ENCODE data around the gene ERICH4. TPM values are rescaled to one million over a fixed set of nuclear protein-coding genes. Genes with fewer than 3 reads are reported as not detected.
A peak's percentile ranks its signal among the peaks of the same experiment; 100 is the strongest.

ERICH4 gene
- total and polyA plus RNA-seq, 2 of the 8 experiments (the other 6 are each of a cell fraction or from before 2014, with no cell fraction given): not detected

- no peak overlapping the region for H2BK5ac ChIP-seq (ENCODE audit: low read depth, low read length)
- H3K14ac ChIP-seq (ENCODE audit: insufficient read length): no peak overlapping the region
- 90% methylated on average over 32 of the region's 36 CpGs; no CpG with 5 or more reads in 1 of the 2 experiments for WGBS, 2 experiments (ENCODE audit: extremely low coverage in 1 of 2, insufficient coverage in 1 of 2, insufficient read length in 1 of 2, insufficient replicate concordance in 2 of 2, low coverage in 1 of 2, low lambda C conversion rate in 2 of 2, missing lambda C conversion rate in 1 of 2)
- no peak overlapping the region for H2AK5ac ChIP-seq (ENCODE audit: low read depth, low read length)
- TF ChIP-seq GTF2F1 (IDR thresholded peaks at IDR 0.05; ENCODE audit: borderline replicate concordance, low read depth, low read length) (no peak), TBP (IDR thresholded peaks at IDR 0.05; ENCODE audit: low read depth, low read length) (no peak), ATF3 (IDR thresholded peaks at IDR 0.05; ENCODE audit: insufficient read depth, low read depth, low read length) (no peak), CEBPB (IDR thresholded peaks at IDR 0.05; ENCODE audit: low read depth, low read length) (no peak), CBX8 (IDR thresholded peaks at IDR 0.05; ENCODE audit: borderline replicate concordance, low read depth, low read length) (no peak), SIX5 (IDR thresholded peaks at IDR 0.05; ENCODE audit: low read depth, low read length) (no peak), POLR2AphosphoS5 (IDR thresholded peaks at IDR 0.05; ENCODE audit: low read depth, low read length) (0 out of 2 replicates have a peak, but pooled peaks have one; percentile 0), SIRT6 (IDR thresholded peaks at IDR 0.05; ENCODE audit: low read length) (no peak), FOSL1 (IDR thresholded peaks at IDR 0.05; ENCODE audit: insufficient read depth, low read depth, low read length) (no peak)
- FAIRE-seq (no peak), DNase-seq (ENCODE audit: low read depth in 1 of 2, low spot score in 2 of 2) (no peak)
- ChIA-PET CTCF (ENCODE audit: partially characterized antibody) (interaction anchor here (1.7 to 3.8 kb wide), 2 partner anchors 18 to 144 kb away, joined by 5 to 34 read pairs; no protein-coding TSS in a partner anchor), POLR2A (ENCODE audit: partially characterized antibody) (interaction anchor here (0.7 to 5.1 kb wide), 13 partner anchors 10 to 712 kb away, joined by 3 to 87 read pairs (median 4); partner anchors contain the start of genes B9D2, BCKDHA, DMAC2 and RPS19)
- H2BK12ac ChIP-seq (ENCODE audit: low read depth, low read length): no peak overlapping the region
- peak overlapping the region; percentile 84 to 96 for H3K4me2 ChIP-seq (ENCODE audit: insufficient read depth in 1 of 2, low read depth in 2 of 2, low read length in 2 of 2)
- H4K5ac ChIP-seq (ENCODE audit: insufficient read length, low read depth, low read length): no peak overlapping the region
- H3K4me1 ChIP-seq (replicated peaks in 1 of 4; ENCODE audit: control insufficient read depth in 3 of 4, insufficient read depth in 4 of 4, low read length in 3 of 4): peaks cover 0 to 18% (median 4%) of the 10 kb centered on the region in 4 experiments; a peak in 5 of 7 replicates
- no peak overlapping the region for H3K23ac ChIP-seq (ENCODE audit: insufficient read length)
- H2BK120ac ChIP-seq (replicated peaks; ENCODE audit: low read depth, low read length): no peak overlapping the region
- H3K27ac ChIP-seq (ENCODE audit: low read depth, low read length): no peak overlapping the region
- H3K79me2 ChIP-seq (ENCODE audit: control insufficient read depth in 1 of 2, insufficient read depth in 2 of 2, low read length in 2 of 2): no peaks in the 10 kb centered on the region
- no peak overlapping the region for H3K56ac ChIP-seq (replicated peaks; ENCODE audit: insufficient read length, low read depth, low read length)
- H4K91ac ChIP-seq (replicated peaks; ENCODE audit: insufficient read length, low read length): no peak overlapping the region
- peak overlapping the region in 2 of 4 experiments; percentile 40 to 77; a peak in 2 of 8 replicates for H3K4me3 ChIP-seq (ENCODE audit: extremely low read depth in 1 of 4, insufficient read depth in 2 of 4, low read depth in 3 of 4, low read length in 4 of 4)
- H3K79me1 ChIP-seq (ENCODE audit: low read depth, low read length): no peaks in the 10 kb centered on the region
- H3K9ac ChIP-seq (replicated peaks in 1 of 4; ENCODE audit: extremely low read depth in 1 of 4, low read depth in 3 of 4, low read length in 3 of 4): peak overlapping the region in 1 of 4 experiments; percentile 40; a peak in 2 of 7 replicates
- H3K4ac ChIP-seq (replicated peaks; ENCODE audit: insufficient read length, low read depth, low read length): no peak overlapping the region
- H3K36me3 ChIP-seq (ENCODE audit: control insufficient read depth in 2 of 4, insufficient read depth in 4 of 4, low read length in 3 of 4): peaks cover 0 to 3% (median 2%) of the 10 kb centered on the region in 4 experiments; a peak in 3 of 8 replicates
- no peak overlapping the region for H2BK15ac ChIP-seq (ENCODE audit: low read length)
- no peak overlapping the region for H2BK20ac ChIP-seq (ENCODE audit: low read length)
- no peaks in the 10 kb centered on the region for H3K9me3 ChIP-seq (ENCODE audit: insufficient read depth in 2 of 2, low read depth in 1 of 2, low read length in 1 of 2)
- no peak overlapping the region for H3K18ac ChIP-seq (ENCODE audit: extremely low read depth, low read length)
- peaks cover 0 to 3% of the 10 kb centered on the region in 2 experiments for H4K20me1 ChIP-seq (replicated peaks in 1 of 2; ENCODE audit: control insufficient read depth in 1 of 2, insufficient read depth in 2 of 2, low read length in 2 of 2)
- H3K27me3 ChIP-seq (replicated peaks in 1 of 4; ENCODE audit: control insufficient read depth in 3 of 4, extremely low read depth in 1 of 4, insufficient read depth in 3 of 4, low read length in 3 of 4): no peaks in the 10 kb centered on the region
- peaks cover 10% of the 10 kb centered on the region for H3K23me2 ChIP-seq (ENCODE audit: low read depth, low read length)
- no peak overlapping the region for H2AFZ ChIP-seq (ENCODE audit: low read length)
- peak overlapping the region; percentile 39 for H4K8ac ChIP-seq (ENCODE audit: extremely low read depth, insufficient read depth, low read length)
Observed at GRCh38 chr19:41426116-41426841, 16.7 kb upstream of the ERICH4 start.
